ENCODE data around the gene FAM43B. TPM values are rescaled to one million over a fixed set of nuclear protein-coding genes. Genes with fewer than 3 reads are reported as not detected.

Gene FAM43B
- total RNA-seq, 6 experiments from 2014 or later, result 0.09 to 0.24 (median 0.12) TPM; not detected in 2

GRCh38 chr1:20597650-20598049 lies 45.3 kb downstream of the FAM43B start:
- ATAC-seq (peak in 3 of 4 donors; percentile 20 to 37 (median 35)), DNase-seq (no peak)
- no peaks in the 10 kb centered on the region for H3K27me3 ChIP-seq
- peak overlapping the region in 2 of 3 donors; percentile 6 to 30 for H3K27ac ChIP-seq
- no peak overlapping the region for H3K4me3 ChIP-seq
- H3K9me3 ChIP-seq, result no peaks in the 10 kb centered on the region
- no peak for TF ChIP-seq POLR2A (IDR thresholded peaks at IDR 0.05)
- WGBS (ENCODE audit: insufficient coverage, low coverage, low lambda C conversion rate, missing lambda C conversion rate), result 42% methylated on average over 3 of the region's 3 CpGs
- intact Hi-C loops (cut with DNase I), result no loop called here
- H3K36me3 ChIP-seq, result peaks cover 0 to 18% (median 5%) of the 10 kb centered on the region in 4 donors
- peaks cover 0 to 18% (median 1%) of the 10 kb centered on the region in 4 donors for H3K4me1 ChIP-seq

GRCh38 chr1:20600156-20600555 lies 47.8 kb downstream of the FAM43B start:
- ATAC-seq (no peak), DNase-seq (no peak)
- Histone ChIP-seq H3K4me1 (peaks cover 0 to 40% (median 14%) of the 10 kb centered on the region in 4 donors), H3K9me3 (no peaks in the 10 kb centered on the region), H3K27me3 (no peaks in the 10 kb centered on the region), H3K27ac (no peak overlapping the region), H3K4me3 (no peak overlapping the region), H3K36me3 (peaks cover 0 to 2% (median 0%) of the 10 kb centered on the region in 4 donors)
- intact Hi-C loops (cut with DNase I), result no loop called here
- WGBS (ENCODE audit: insufficient coverage, low coverage, low lambda C conversion rate, missing lambda C conversion rate), result 86% methylated on average over 4 of the region's 5 CpGs
- no peak for TF ChIP-seq POLR2A (IDR thresholded peaks at IDR 0.05)
- TF ChIP-seq CTCF (IDR thresholded peaks at IDR 0.05), result no peak

- ATAC-seq (peak in 1 of 4 donors; percentile 55), DNase-seq (no peak)
- H3K4me1 ChIP-seq, result peaks cover 0 to 44% (median 15%) of the 10 kb centered on the region in 4 donors
- H3K36me3 ChIP-seq, result no peaks in the 10 kb centered on the region
- 35% methylated on average over 5 of the region's 5 CpGs for WGBS (ENCODE audit: insufficient coverage, low coverage, low lambda C conversion rate, missing lambda C conversion rate)
- H3K27me3 ChIP-seq, result no peaks in the 10 kb centered on the region
- H3K27ac ChIP-seq, result peak overlapping the region in 1 of 3 donors; percentile 38
- H3K9me3 ChIP-seq, result no peaks in the 10 kb centered on the region
- TF ChIP-seq POLR2A (IDR thresholded peaks at IDR 0.05) (no peak), CTCF (IDR thresholded peaks at IDR 0.05) (no peak)
- intact Hi-C loops (cut with DNase I), result no loop called here
- no peak overlapping the region for H3K4me3 ChIP-seq
Observed at GRCh38 chr1:20601129-20601825, 48.9 kb downstream of the FAM43B start.

GRCh38 chr1:20602851-20603450 lies 50.6 kb downstream of the FAM43B start:
- Histone ChIP-seq H3K4me3 (no peak overlapping the region), H3K36me3 (peaks cover 0 to under 1% (median 0%) of the 10 kb centered on the region in 4 donors), H3K9me3 (no peaks in the 10 kb centered on the region), H3K4me1 (peaks cover 0 to 46% (median 19%) of the 10 kb centered on the region in 4 donors), H3K27ac (peak overlapping the region; percentile 41 to 87 (median 50)), H3K27me3 (no peaks in the 10 kb centered on the region)
- WGBS (ENCODE audit: insufficient coverage, low coverage, low lambda C conversion rate, missing lambda C conversion rate), result 54% methylated on average over 3 of the region's 4 CpGs
- intact Hi-C loops (cut with DNase I), result no loop called here
- TF ChIP-seq CTCF (IDR thresholded peaks at IDR 0.05), result no peak
- ATAC-seq, result no peak
- DNase-seq, result no peak
